Keratinocyte (primary cell): ENCODE results near the gene PSMD2. TPM values are rescaled to one million over a fixed set of nuclear protein-coding genes. Genes with fewer than 3 reads are reported as not detected.
A peak's percentile ranks its signal among the peaks of the same experiment; 100 is the strongest.

ENCODE experiments used
- DNase-seq: peaks from one replicate; pipeline ENCODE4 v3.0.0-alpha.2; 2011; ENCODE audit warnings: low read depth, missing footprints, low spot score
- FAIRE-seq: peaks from 2 replicates; lab custom pipeline; 2011; peaks lifted over from hg19 to GRCh38; lab: Jason Lieb, UNC
- H2AFZ ChIP-seq: 2 replicates; pipeline ENCODE4 v1.6.0; 2012; ENCODE audit warnings: low read length, control low read depth, inconsistent platforms; ENCODE audit not compliant: control insufficient read depth
- H3K27ac ChIP-seq: 2 replicates; pipeline ENCODE4 v1.5.1; 2011; ENCODE audit warnings: low read length; ENCODE audit not compliant: control insufficient read depth, insufficient read depth
- H3K27me3 ChIP-seq: 3 replicates; pipeline ENCODE4 v1.6.0; 2011; ENCODE audit warnings: low read length; ENCODE audit not compliant: control insufficient read depth, insufficient read depth; ENCODE audit errors: extremely low read depth
- H3K36me3 ChIP-seq, 2 experiments: 2 replicates in 1 of 2; 3 replicates in 1 of 2; pipeline ENCODE4 v1.5.1; 2011; ENCODE audit warnings: low read length in 2 of 2, mild to moderate bottlenecking in 1 of 2; ENCODE audit not compliant: control insufficient read depth in 2 of 2, insufficient read depth in 2 of 2; ENCODE audit errors: extremely low read depth in 1 of 2
- H3K4me1 ChIP-seq: 3 replicates; pipeline ENCODE4 v1.5.1; 2011; ENCODE audit warnings: low read length; ENCODE audit not compliant: control insufficient read depth, insufficient read depth; ENCODE audit errors: extremely low read depth
- H3K4me2 ChIP-seq: 3 replicates; pipeline ENCODE4 v1.6.0; 2011; ENCODE audit warnings: low read depth, low read length; ENCODE audit not compliant: control insufficient read depth, insufficient read depth; ENCODE audit errors: extremely low read depth
- H3K4me3 ChIP-seq, 3 experiments: fragments of 200-600 bp in 1 of 3; sonication (generic) in 1 of 3; 2 replicates in 2 of 3; 3 replicates in 1 of 3; pipeline ENCODE4 v1.5.1; 2011 to 2016; ENCODE audit warnings: low read length in 3 of 3, mild to moderate bottlenecking in 3 of 3, control low read depth in 2 of 3, inconsistent platforms in 1 of 3, low read depth in 1 of 3, mixed read lengths in 1 of 3, mixed run types in 1 of 3, moderate library complexity in 1 of 3; ENCODE audit not compliant: control insufficient read depth in 2 of 3, insufficient read depth in 2 of 3; ENCODE audit errors: extremely low read depth in 1 of 3
- H3K79me2 ChIP-seq: 2 replicates; pipeline ENCODE4 v1.6.0; 2012; ENCODE audit warnings: low read length; ENCODE audit not compliant: control insufficient read depth, insufficient read depth
- H3K9ac ChIP-seq: 3 replicates; pipeline ENCODE4 v1.6.0; 2011; ENCODE audit warnings: low read length; ENCODE audit not compliant: control insufficient read depth, insufficient read depth; ENCODE audit errors: extremely low read depth
- H3K9me1 ChIP-seq: 3 replicates; pipeline ENCODE4 v1.6.0; 2011; ENCODE audit warnings: low read length; ENCODE audit not compliant: control insufficient read depth, insufficient read depth; ENCODE audit errors: extremely low read depth
- H3K9me3 ChIP-seq: 2 replicates; pipeline ENCODE4 v1.5.1; 2012; ENCODE audit warnings: low read depth, low read length; ENCODE audit not compliant: control insufficient read depth
- H4K20me1 ChIP-seq: 3 replicates; pipeline ENCODE4 v1.6.0; 2011; ENCODE audit warnings: low read length; ENCODE audit not compliant: control insufficient read depth, insufficient read depth; ENCODE audit errors: extremely low read depth
- CTCF ChIP-seq, 3 experiments: IDR thresholded peaks in 1 of 3; conservative IDR thresholded peaks in 1 of 3; optimal IDR thresholded peaks in 1 of 3; 2 replicates in 2 of 3; 3 replicates in 1 of 3; pipeline versions ENCODE3 to v1.5.1; 2011; ENCODE audit warnings: low read length in 3 of 3, mild to moderate bottlenecking in 3 of 3, moderate library complexity in 2 of 3, control low read depth in 1 of 3, inconsistent platforms in 1 of 3; ENCODE audit not compliant: insufficient read depth in 2 of 3; ENCODE audit errors: extremely low read depth in 1 of 3
- EZH2 ChIP-seq: IDR thresholded peaks from one replicate; pipeline ENCODE4 v1.6.1; 2012; ENCODE audit warnings: inconsistent platforms, mild to moderate bottlenecking, low read length, moderate library complexity
- dilution Hi-C: fragments of 300-500 bp; cut with MboI; formaldehyde crosslinking; loops from one replicate; pipeline ENCODE4 v1.7.0; 2020; ENCODE audit warnings: low sequenced_read_pairs; ENCODE audit not compliant: extremely low pct_ligation_motif_present
- polyA minus RNA-seq, 3 experiments: library from RNA; depleted of rRNA, polyadenylated mRNA; stranded (reverse); fragments of >200 nt; gene quantifications; 1 replicate in 1 of 3; 2 replicates in 1 of 3; 3 replicates in 1 of 3; pipeline ENCODE4 v1.2.3, GENCODE V29; 2011
- polyA plus RNA-seq, 5 experiments: library from polyadenylated mRNA; depleted of rRNA in 3 of 5; stranded (reverse) in 3 of 5; stranded (forward) in 1 of 5; unstranded in 1 of 5; fragments of >200 nt; gene quantifications; 1 replicate in 1 of 5; 2 replicates in 3 of 5; 3 replicates in 1 of 5; pipeline versions ENCODE4 v1.2.1 to v1.2.3, GENCODE V29; 2011 to 2012; ENCODE audit warnings: missing spikeins in 2 of 5, low read depth in 1 of 5, low replicate concordance in 1 of 5

The PSMD2 gene
- 515 to 703 TPM (median 593 TPM) in 3 replicates for polyA plus RNA-seq
- 154 TPM for polyA plus RNA-seq (2011; ENCODE audit: low read depth)
- polyA plus RNA-seq (2011; cell fraction: cytosol; rRNA removed) = 434 and 454 TPM in 2 replicates
- polyA plus RNA-seq (2011; cell fraction: nucleus; rRNA removed) = 579 and 645 TPM in 2 replicates
- polyA plus RNA-seq (2012; ENCODE audit: low replicate concordance) = 234 and 667 TPM in 2 replicates
- polyA minus RNA-seq = 941 to 972 TPM (median 950 TPM) in 3 replicates
- 751 TPM for polyA minus RNA-seq (2011; cell fraction: cytosol; rRNA and poly(A)+ RNA removed)
- 397 and 557 TPM in 2 replicates for polyA minus RNA-seq (2011; cell fraction: nucleus; rRNA and poly(A)+ RNA removed)

GRCh38 chr3:184298759-184299487, at the start of gene PSMD2:
PSMD2 (plus strand) TSS chr3:184299241; CDS start chr3:184299267, 26 bp downstream.
- no peak for FAIRE-seq
- Histone ChIP-seq H3K27me3 (no peaks in the 10 kb centered on the region), H4K20me1 (peaks cover 7% of the 10 kb centered on the region), H2AFZ (peak within 1 kb of the TSS; percentile 99), H3K79me2 (peaks cover 47% of the 10 kb centered on the region), H3K9me1 (no peaks in the 10 kb centered on the region), H3K9me3 (no peaks in the 10 kb centered on the region), H3K4me2 (peak within 1 kb of the TSS; percentile 85), H3K27ac (peak within 1 kb of the TSS; percentile 84), H3K36me3 (peaks cover 22 to 27% of the 10 kb centered on the region in 2 experiments), H3K9ac (peak within 1 kb of the TSS; percentile 94), H3K4me3 (peak within 1 kb of the TSS; percentile 90 to 99 (median 90)), H3K4me1 (peaks cover 9% of the 10 kb centered on the region)
- dilution Hi-C loops = no loop called here
- TF ChIP-seq EZH2 (no peak), CTCF (optimal IDR thresholded peaks at IDR 0.05 in 1 of 3, IDR thresholded peaks at IDR 0.05 in 1 of 3, conservative IDR thresholded peaks at IDR 0.05 in 1 of 3; ENCODE audit: extremely low read depth in 1 of 3, insufficient read depth in 2 of 3, low read length in 3 of 3) (no peak)
- DNase-seq = no peak

GRCh38 chr3:184249412-184250166, 49.5 kb upstream of the PSMD2 start, which contains the start of gene EEF1AKMT4:
EEF1AKMT4 (plus strand) TSS chr3:184249672; CDS start chr3:184249695, 23 bp downstream.
- peak; percentile 88 for DNase-seq
- peak; percentile 36 for FAIRE-seq
- peaks cover 25% of the 10 kb centered on the region for H3K79me2 ChIP-seq
- H3K36me3 ChIP-seq = peaks cover 9 to 11% of the 10 kb centered on the region in 2 experiments
- H3K4me2 ChIP-seq = peak within 1 kb of the TSS; percentile 99
- peak within 1 kb of the TSS; percentile 91 for H3K9ac ChIP-seq
- H3K9me3 ChIP-seq = no peaks in the 10 kb centered on the region
- H3K4me1 ChIP-seq = peaks cover 5% of the 10 kb centered on the region
- dilution Hi-C loops = no loop called here
- no peak for TF ChIP-seq EZH2
- TF ChIP-seq CTCF (optimal IDR thresholded peaks at IDR 0.05 in 1 of 3, IDR thresholded peaks at IDR 0.05 in 1 of 3, conservative IDR thresholded peaks at IDR 0.05 in 1 of 3; ENCODE audit: extremely low read depth in 1 of 3, insufficient read depth in 2 of 3, low read length in 3 of 3) = peak; percentile 56 to 77 (median 59)
- peaks cover 2% of the 10 kb centered on the region for H3K9me1 ChIP-seq
- H3K4me3 ChIP-seq = peak within 1 kb of the TSS; percentile 75 to 100 (median 100)
- H3K27me3 ChIP-seq = no peaks in the 10 kb centered on the region
- H4K20me1 ChIP-seq = no peaks in the 10 kb centered on the region
- peak within 1 kb of the TSS; percentile 95 for H3K27ac ChIP-seq
- peak within 1 kb of the TSS; percentile 95 for H2AFZ ChIP-seq
